H1 (cell line): ENCODE results near the gene TTLL7. TPM values are rescaled to one million over a fixed set of nuclear protein-coding genes. Genes with fewer than 3 reads are reported as not detected.

ENCODE experiments used
- ATF2 ChIP-seq: IDR thresholded peaks from 2 replicates; pipeline ENCODE4 v1.6.1; 2012; ENCODE audit warnings: low read length, inconsistent platforms
- CBX5 ChIP-seq: fragments of 300-800, 300-1000 bp; sonication (generic); IDR thresholded peaks from 2 replicates; pipeline ENCODE4 v1.7.1; 2016; ENCODE audit warnings: antibody characterized with exemption, low read length, low read depth
- SP4 ChIP-seq: IDR thresholded peaks from 2 replicates; pipeline ENCODE4 v1.6.1; 2012; ENCODE audit warnings: low read length, inconsistent platforms
- polyA plus RNA-seq, 7 experiments: library from polyadenylated mRNA; depleted of rRNA in 3 of 7; stranded (reverse) in 5 of 7; unstranded in 2 of 7; fragments of >200 nt in 5 of 7; fragments of 200-250 nt in 2 of 7; gene quantifications; 1 replicate in 5 of 7; 2 replicates in 1 of 7; 4 replicates in 1 of 7; pipeline versions ENCODE4 v1.2.1 to v1.2.3, GENCODE V29; 2011 to 2013; ENCODE audit warnings: missing spikeins in 2 of 7, mixed read lengths in 2 of 7
- total RNA-seq: library from RNA; stranded (reverse); fragmentation: NEBNext Ultra II Directional; extraction: Animal tissue kit (Norgen Biotek cat#: 25700); gene quantifications from 2 replicates; pipeline ENCODE4 v1.2.1, GENCODE V29; 2021

The TTLL7 gene
- total and polyA plus RNA-seq, 2 of the 8 experiments (the other 6 are each of a cell fraction or from before 2014, with no cell fraction given): 1.9 to 7.9 TPM

DNA sequence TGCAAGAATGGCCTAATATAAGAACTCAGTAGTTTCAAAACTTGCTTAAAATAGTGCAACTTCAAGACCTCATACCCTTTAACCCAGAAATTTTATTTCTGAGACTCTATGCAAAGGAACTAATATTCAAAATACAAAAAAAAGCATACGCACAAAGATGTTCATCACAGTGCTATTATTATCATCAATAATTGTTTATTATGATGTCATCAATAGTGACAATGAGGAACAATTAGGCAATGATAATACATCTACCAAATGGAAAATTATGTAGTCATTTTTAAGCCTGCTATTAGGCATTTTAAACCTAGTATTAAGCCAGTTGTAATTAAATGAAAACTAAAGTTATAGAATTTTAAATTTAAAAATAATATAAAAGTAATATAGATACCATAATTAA, 3.3 kb downstream of the TTLL7 start (continued):
- no peak for TF ChIP-seq SP4
- TF ChIP-seq CBX5: no peak
- no peak for TF ChIP-seq ATF2
